Fibroblast of peridontal ligament (primary cell): Measurements from ENCODE around the gene PKIG.
A peak's percentile ranks its signal among the peaks of the same experiment; 100 is the strongest.
"Not testable (repeated sequence)": the region's sequence is repeated elsewhere in the genome, so short reads cannot be mapped to it uniquely, and the experiment has no call there.

ENCODE experiments used
- DNase-seq: peaks from one replicate; pipeline ENCODE4 v3.0.0-alpha.2; 2010; ENCODE audit errors: extremely low read depth

PKIG gene

GRCh38 chr20:44642203-44643153 is 60.1 kb downstream of the PKIG start:
- DNase-seq = peak; percentile 89

DNA sequence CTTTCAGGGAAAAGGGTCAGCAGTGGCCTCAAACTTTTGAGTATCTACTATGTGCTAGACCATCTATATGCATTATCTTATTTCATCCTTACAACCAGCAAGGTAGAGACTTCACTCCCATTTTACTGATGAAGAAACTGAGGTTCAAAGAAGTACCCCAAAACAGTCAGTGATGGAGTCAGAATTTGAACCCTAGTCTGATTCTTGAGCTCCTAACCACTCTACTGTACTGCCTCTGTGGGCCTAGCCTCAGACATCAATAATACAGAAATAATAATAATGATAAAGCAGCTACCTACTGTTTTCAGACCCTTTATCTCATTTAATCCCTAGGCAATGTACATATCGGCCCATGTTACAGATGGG is 60.8 kb downstream of the PKIG start:
- DNase-seq = no peak

DNA sequence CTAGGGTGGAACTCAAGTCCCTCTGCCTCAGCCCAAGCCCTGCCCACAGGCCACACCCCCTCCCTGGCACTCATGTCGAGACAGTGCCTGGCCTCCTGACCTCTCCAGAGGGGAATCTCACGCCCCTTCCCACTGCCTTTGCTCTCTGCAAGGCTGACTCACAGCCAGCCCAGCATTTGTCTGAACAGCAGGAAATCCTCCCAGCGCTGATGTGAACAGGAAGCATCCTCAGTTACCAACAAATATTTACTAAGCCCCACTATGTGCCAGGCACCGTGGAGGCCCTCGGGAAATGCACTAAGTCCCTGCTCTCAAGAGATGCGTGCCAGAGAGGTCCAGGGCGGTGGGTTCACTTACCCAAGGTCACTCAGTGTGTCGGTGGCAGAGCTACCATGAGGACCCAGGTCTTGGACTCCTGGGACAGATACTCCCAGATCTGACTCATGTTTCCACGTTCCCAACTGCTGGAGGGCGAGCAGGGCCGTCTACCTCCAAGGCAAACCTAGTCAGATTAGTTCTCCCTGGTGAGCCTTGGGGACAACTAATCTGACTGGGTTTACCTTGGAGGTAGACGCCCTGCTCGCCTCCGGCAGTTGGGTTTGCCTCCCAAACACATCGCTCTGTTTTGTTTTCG is 61.3 kb downstream of the PKIG start:
- peak; percentile 34 for DNase-seq

- DNase-seq = no peak
Observed at GRCh38 chr20:44644230-44644617, 61.8 kb downstream of the PKIG start.

- no peak for DNase-seq
Observed at GRCh38 chr20:44644667-44645131, 62.3 kb downstream of the PKIG start.

DNA sequence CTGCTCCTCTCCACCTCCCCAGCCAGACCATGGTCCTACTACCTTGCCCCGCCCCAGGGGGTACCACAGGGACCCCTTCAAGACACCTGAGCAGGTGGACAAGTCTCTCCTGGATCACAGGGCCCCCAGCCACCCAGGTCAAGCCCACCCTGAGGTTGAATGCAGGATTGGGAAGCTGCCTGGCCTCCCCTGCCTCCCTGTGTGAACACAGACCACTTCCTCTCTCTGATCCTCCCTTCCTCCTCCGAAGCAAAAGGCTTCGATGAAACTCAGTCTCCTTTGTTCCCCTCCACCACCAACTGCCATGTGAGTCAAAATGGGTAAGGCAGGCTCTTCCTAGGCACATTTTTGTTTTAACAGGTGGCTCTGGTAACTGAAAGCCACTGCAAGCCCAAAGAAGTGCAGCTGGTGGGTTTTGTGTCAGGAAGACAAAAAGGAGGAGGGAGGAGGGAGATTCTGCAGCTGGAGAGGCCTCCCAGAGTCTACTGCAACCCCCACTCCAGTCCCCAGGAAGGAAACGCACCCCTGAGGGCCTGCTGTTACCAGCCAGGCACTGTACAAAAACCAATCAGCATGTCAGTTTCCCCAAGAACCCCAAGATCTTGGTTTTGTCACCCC is 63.8 kb downstream of the PKIG start:
- no peak for DNase-seq

- DNase-seq = no peak
Observed at GRCh38 chr20:44646641-44647274, 64.4 kb downstream of the PKIG start.

DNA sequence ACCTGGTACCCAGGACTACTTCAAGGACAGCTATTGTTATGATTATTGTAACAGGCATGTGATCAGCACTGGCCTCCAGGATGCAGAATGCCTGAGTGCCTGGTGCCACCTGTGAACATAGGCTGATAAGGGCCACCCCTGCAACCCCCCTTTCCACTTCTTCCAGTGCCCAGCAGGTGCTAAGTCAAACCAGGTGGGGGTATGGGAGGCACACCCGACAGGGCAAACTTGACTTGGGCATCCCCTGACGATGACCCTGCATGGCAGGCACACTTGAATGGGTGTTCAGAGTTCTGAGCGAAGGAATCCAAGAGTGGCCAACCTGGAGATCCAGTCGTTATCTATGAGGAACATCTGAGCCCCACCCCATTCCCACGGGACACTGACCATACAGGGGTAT is 65.7 kb downstream of the PKIG start:
- DNase-seq = no peak

- DNase-seq = no peak
Observed at GRCh38 chr20:44648579-44648978, 66.2 kb downstream of the PKIG start.

DNA sequence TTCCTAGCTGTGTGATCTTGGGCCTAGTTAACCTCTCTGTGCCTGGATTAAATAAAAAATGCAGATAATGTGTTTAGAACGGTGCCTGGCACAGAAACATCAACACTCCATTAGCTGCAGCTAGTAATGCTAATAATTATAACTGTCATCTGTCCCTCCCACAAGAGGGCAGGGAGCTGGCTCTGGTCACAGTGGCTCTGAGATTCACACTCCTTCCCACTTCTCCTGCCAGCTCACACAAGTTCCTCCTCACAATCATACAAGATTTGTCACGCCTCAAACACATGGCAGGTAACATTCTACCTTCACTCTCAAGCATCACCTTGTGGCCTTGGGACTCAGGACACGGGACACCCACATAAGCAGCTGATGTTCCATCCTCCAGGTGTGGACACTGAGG is 66.7 kb downstream of the PKIG start:
- DNase-seq = no peak

DNA sequence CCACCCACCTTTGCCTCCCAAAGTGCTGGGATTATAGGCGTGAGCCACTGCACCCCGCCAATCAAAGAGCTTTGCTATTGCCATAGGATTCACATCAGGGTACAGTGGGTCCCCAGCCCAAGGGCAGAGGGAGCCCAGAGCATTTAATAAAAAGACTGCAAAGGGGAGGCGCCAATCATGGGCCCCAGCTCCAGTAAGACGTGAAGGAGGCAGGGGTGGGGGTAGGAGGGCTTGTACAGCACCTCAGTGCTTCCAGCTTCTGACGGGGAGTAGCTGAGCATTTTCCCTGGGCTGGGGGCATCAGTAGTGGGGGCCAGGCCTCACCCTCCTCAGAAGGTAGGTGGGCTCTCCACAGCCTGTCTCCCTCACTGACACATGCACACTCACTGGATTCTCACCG is 67.6 kb downstream of the PKIG start:
- DNase-seq = no peak

DNA sequence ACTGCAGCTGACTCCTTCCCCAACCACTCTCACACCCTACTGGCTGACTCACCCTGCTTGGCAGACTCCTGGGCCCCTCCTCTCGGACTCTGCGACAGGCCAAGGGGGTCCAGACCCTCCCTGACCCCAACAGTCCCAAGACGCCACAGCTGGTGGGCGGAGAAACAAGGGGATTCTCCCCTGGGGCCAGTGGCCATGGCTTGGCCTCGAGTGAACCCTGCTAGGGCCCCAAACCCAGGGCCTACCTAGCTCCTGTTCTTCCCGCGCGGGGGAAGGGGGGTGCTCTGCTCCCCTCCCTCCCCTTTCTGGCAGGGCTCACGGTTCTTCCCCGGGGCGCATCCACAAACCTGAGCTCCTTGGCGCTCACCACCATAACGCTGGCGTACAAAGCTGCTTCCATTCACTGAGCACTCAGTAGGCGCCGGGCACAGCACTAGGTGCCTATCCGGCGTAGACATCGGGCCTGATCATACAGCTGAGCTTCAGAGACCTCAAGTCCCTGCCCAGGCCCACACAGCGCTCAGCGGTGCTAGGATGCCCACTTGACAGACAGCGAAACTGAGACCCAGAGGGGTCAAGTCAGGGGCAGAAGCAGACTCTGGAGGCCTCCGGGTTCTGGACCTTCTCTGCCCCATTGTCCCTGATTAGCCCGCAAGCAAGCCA is 68.5 kb downstream of the PKIG start:
- DNase-seq = no peak

DNA sequence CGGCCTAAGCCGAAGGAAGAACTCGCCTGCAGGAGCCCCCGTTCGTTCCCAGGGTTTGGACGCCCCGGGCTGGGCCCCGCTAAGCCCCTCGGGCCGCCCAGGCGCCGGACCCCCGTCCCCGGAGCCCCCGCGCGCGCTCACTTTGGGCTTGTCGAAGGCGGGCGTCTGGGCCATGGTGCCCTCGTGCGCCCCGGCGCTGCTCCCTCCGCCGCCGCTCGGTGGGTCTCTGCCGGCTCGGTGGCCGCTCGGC is 69.0 kb downstream of the PKIG start:
- no peak for DNase-seq

DNA sequence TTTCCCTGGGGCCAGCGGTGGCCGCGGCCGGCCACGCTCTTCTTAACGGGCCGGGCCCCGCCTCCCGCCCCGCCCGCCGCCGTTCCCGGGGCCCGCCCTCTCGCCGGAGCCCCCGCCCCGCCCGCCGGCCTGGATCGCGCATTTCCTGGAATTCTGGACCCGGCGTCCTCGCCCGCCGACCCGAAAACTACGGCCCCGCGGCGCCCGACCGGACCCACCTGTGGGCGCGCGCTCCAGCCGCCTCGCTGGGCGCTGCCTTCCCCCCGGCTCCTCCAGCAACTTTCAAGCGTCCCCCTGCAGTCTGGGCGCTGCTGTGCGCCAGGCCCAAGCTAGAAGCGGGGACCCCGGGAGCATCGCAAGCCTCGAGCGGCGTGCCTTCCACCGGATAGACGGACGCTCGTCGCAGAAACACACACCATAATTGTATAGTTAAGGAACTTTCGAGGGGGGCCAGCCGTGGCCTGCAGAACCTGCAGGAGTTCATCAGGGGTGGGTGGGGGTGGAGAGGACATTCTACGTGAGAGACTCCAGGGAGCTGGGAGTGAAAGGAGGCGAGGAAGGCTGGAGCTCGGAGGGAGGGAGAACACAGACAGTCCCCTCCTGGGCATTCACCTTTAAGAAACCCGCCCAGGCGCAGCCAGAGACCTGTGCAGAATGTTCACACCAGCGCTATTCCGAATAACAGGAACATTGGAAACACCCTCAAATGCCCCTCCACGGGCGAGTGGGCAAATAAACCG is 69.5 kb downstream of the PKIG start, which contains the start of gene ADA:
ADA (minus strand) TSS at position 16 of the 740 bp plus-strand sequence. CDS start 92 bp downstream, outside the sequence.
- DNase-seq = no peak

DNA sequence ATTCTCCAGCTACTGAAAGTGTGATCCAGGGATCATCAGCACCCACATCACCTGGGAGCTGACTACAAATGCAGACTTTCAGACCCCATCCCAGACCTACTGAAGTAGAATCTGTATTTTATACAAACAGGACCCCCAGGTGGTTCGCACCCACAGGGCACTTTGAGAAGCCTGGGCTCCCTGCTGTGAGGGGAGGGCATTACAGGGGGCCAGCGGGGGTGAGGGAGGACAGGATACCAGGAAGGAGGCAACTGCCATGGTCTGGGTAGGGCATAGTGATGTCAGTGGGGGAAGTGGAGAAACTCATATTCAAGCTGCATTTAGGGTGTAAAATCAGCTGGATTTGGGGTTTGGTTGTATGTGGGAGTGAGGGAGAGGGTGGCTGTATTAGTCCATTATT is 71.2 kb downstream of the PKIG start:
- no peak for DNase-seq

- not testable (repeated sequence) for DNase-seq
Observed at GRCh38 chr20:44654210-44654609, 71.8 kb downstream of the PKIG start.

GRCh38 chr20:44656448-44656847 is 74.1 kb downstream of the PKIG start:
- DNase-seq = no peak

GRCh38 chr20:44657875-44658274 is 75.5 kb downstream of the PKIG start:
- no peak for DNase-seq

DNA sequence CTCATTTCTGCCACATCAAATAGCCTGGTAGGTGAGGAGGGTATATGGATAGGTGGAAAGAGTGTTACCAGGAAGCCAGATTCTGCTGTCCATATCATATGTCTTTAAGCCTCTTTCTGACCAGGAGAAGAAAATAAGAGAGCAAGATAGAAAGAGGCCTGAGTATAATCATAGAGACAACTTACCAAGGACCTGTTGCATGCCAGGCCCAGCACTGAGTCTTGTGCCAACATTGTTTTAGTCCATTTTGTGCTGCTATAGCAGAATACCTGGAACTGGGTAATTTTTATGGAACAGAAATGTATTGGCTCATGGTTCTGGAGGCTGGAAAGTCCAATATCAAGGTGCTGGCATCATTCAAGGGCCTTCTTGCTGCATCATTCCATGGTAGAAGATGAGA is 76.4 kb downstream of the PKIG start:
- no peak for DNase-seq

DNA sequence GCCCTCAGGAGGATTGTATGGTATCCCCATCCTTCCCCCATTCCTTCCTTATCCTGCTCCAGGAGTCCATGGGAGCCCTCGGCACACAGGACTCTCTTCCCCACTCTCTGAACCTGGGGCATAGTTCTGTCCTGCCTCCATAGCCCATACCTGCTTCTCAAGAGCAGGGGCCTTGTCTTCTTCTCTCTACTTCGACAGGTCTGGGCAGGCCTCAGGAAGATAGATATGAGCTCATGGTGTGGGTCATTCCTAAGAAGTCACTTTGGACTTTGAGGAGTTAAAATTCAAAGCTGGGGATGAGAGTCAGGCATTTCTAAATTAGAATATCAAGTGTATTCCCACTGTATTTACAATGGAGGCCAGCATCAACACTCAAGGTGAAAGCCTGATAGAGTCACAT is 77.6 kb downstream of the PKIG start:
- no peak for DNase-seq

DNA sequence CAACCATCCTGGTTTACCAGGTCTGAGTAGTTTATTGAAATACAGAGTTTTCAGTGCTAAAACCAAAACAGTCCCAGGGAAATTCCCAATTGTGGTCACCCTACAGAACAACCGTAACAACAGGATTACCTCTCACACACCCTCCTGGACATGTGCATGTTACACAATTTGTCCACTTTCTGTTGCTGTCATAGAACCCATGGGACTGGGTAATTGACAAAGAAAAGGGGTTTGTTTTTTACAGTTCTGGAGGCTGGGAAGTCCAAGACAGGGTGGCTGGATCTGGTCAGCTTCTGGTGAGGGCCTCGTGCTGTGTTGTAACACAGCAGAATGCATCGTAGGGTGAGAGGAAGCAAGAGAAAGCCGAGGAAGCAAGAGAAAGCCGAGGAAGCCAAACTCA is 78.2 kb downstream of the PKIG start:
- DNase-seq = no peak
